ENCODE measurements around the gene SMIM22. TPM values are rescaled to one million over a fixed set of nuclear protein-coding genes. Genes with fewer than 3 reads are reported as not detected.

Gene SMIM22
- total and polyA plus RNA-seq, 10 donors, result not detected

- intact Hi-C loops (cut with DNase I; ENCODE audit: low total_unique reads), result loop anchor here (5.0 kb wide), 1 partner anchor 37 kb away; the partner anchor contains the start of gene ZNF500
- Histone ChIP-seq H3K36me3 (peaks cover 0 to 64% (median 49%) of the 10 kb centered on the region in 6 donors), H3K27ac (peak overlapping the region in 4 of 8 donors; percentile 91 to 95 (median 92)), H3K4me3 (no peak overlapping the region), H3K9me3 (no peaks in the 10 kb centered on the region), H3K27me3 (replicated peaks in 1 of 7) (no peaks in the 10 kb centered on the region), H3K4me1 (peaks cover 19 to 42% (median 33%) of the 10 kb centered on the region in 6 donors)
- TF ChIP-seq POLR2AphosphoS5 (IDR thresholded peaks at IDR 0.05) (peak in 1 of 3 donors; percentile 52), CTCF (IDR thresholded peaks at IDR 0.05 in 8 of 11, conservative IDR thresholded peaks at IDR 0.05 in 3 of 11) (no peak)
- DNase-seq, result no peak
- 85 to 90% (median 88%) methylated on average over 26 of the region's 26 CpGs for WGBS, 5 donors
These were observed 9.0 kb downstream of the SMIM22 start for GRCh38 chr16:4803898-4804762.

- intact Hi-C loops (cut with DNase I; ENCODE audit: low total_unique reads), result no loop called here
- Histone ChIP-seq H3K4me3 (no peak overlapping the region), H3K27ac (peak overlapping the region in 1 of 8 donors; percentile 92), H3K36me3 (peaks cover 0 to 64% (median 59%) of the 10 kb centered on the region in 6 donors), H3K4me1 (peaks cover 19 to 37% (median 28%) of the 10 kb centered on the region in 6 donors), H3K27me3 (replicated peaks in 1 of 7) (no peaks in the 10 kb centered on the region), H3K9me3 (no peaks in the 10 kb centered on the region)
- TF ChIP-seq CTCF (IDR thresholded peaks at IDR 0.05 in 8 of 11, conservative IDR thresholded peaks at IDR 0.05 in 3 of 11) (no peak), POLR2A (IDR thresholded peaks at IDR 0.05) (no peak), POLR2AphosphoS5 (IDR thresholded peaks at IDR 0.05) (no peak)
- WGBS, 5 donors, result 85 to 95% (median 92%) methylated on average over 11 of the region's 11 CpGs
- no peak for DNase-seq
These were observed 10.1 kb downstream of the SMIM22 start for GRCh38 chr16:4805231-4805630.

GRCh38 chr16:4806280-4806679 lies 11.1 kb downstream of the SMIM22 start:
- H3K36me3 ChIP-seq, result peaks cover 0 to 75% (median 69%) of the 10 kb centered on the region in 6 donors
- intact Hi-C loops (cut with DNase I; ENCODE audit: low total_unique reads), result no loop called here
- DNase-seq, result no peak
- H3K27me3 ChIP-seq (replicated peaks in 1 of 7), result no peaks in the 10 kb centered on the region
- H3K9me3 ChIP-seq, result no peaks in the 10 kb centered on the region
- no peak overlapping the region for H3K4me3 ChIP-seq
- H3K4me1 ChIP-seq, result peaks cover 11 to 27% (median 17%) of the 10 kb centered on the region in 6 donors
- 93 to 98% (median 95%) methylated on average over 6 of the region's 6 CpGs for WGBS, 5 donors
- no peak overlapping the region for H3K27ac ChIP-seq
- no peak for TF ChIP-seq POLR2A (IDR thresholded peaks at IDR 0.05)
- no peak for TF ChIP-seq CTCF (IDR thresholded peaks at IDR 0.05 in 8 of 11, conservative IDR thresholded peaks at IDR 0.05 in 3 of 11)
- no peak for TF ChIP-seq POLR2AphosphoS5 (IDR thresholded peaks at IDR 0.05)

GRCh38 chr16:4811242-4811641 lies 16.1 kb downstream of the SMIM22 start:
- TF ChIP-seq POLR2A (IDR thresholded peaks at IDR 0.05) (no peak), CTCF (IDR thresholded peaks at IDR 0.05 in 8 of 11, conservative IDR thresholded peaks at IDR 0.05 in 3 of 11) (no peak), POLR2AphosphoS5 (IDR thresholded peaks at IDR 0.05) (no peak)
- H3K4me3 ChIP-seq, result no peak overlapping the region
- WGBS, 5 donors, result 88 to 98% (median 96%) methylated on average over 3 of the region's 3 CpGs
- no peaks in the 10 kb centered on the region for H3K27me3 ChIP-seq (replicated peaks in 1 of 7)
- H3K36me3 ChIP-seq, result peaks cover 0 to 100% (median 96%) of the 10 kb centered on the region in 6 donors
- H3K4me1 ChIP-seq, result no peaks in the 10 kb centered on the region
- no peak for DNase-seq
- H3K27ac ChIP-seq, result no peak overlapping the region
- intact Hi-C loops (cut with DNase I; ENCODE audit: low total_unique reads), result no loop called here
- H3K9me3 ChIP-seq, result no peaks in the 10 kb centered on the region
